ENCODE measurements around the gene SBF2.
"Not testable (repeated sequence)": the region's sequence is repeated elsewhere in the genome, so short reads cannot be mapped to it uniquely, and the experiment has no call there.

Gene SBF2

GRCh38 chr11:10298342-10298741 is 4.3 kb upstream of the SBF2 start:
- DNase-seq, result no peak

GRCh38 chr11:10295064-10295901 is 1.3 kb upstream of the SBF2 start:
- no peak for DNase-seq

- DNase-seq, result no peak
These were observed 403 bp upstream of the SBF2 start for GRCh38 chr11:10294290-10294953.

- DNase-seq, result no peak
These were observed 2.0 kb downstream of the SBF2 start for GRCh38 chr11:10291801-10292638.

- no peak for DNase-seq
These were observed 4.1 kb downstream of the SBF2 start for GRCh38 chr11:10289765-10290380.

- no peak for DNase-seq
These were observed 4.9 kb downstream of the SBF2 start for GRCh38 chr11:10288881-10289764.

GRCh38 chr11:10287766-10288715 is 6.0 kb downstream of the SBF2 start:
- DNase-seq, result no peak

- DNase-seq, result no peak
These were observed 6.9 kb downstream of the SBF2 start for GRCh38 chr11:10287140-10287539.

- no peak for DNase-seq
These were observed 8.7 kb downstream of the SBF2 start for GRCh38 chr11:10285148-10285802.

- DNase-seq, result no peak
These were observed 10.0 kb downstream of the SBF2 start for GRCh38 chr11:10283991-10284390.

- no peak for DNase-seq
These were observed 11.9 kb downstream of the SBF2 start for GRCh38 chr11:10282117-10282516.

GRCh38 chr11:10275714-10276113 is 18.3 kb downstream of the SBF2 start:
- no peak for DNase-seq

- DNase-seq, result no peak
These were observed 19.3 kb downstream of the SBF2 start for GRCh38 chr11:10274726-10275125.

GRCh38 chr11:10273738-10274137 is 20.3 kb downstream of the SBF2 start:
- DNase-seq, result no peak

GRCh38 chr11:10272132-10272531 is 21.9 kb downstream of the SBF2 start:
- DNase-seq, result no peak

- no peak for DNase-seq
These were observed 25.1 kb downstream of the SBF2 start for GRCh38 chr11:10268746-10269488.

- no peak for DNase-seq
These were observed 26.2 kb downstream of the SBF2 start for GRCh38 chr11:10267821-10268220.

GRCh38 chr11:10265936-10266335 is 28.1 kb downstream of the SBF2 start:
- no peak for DNase-seq

GRCh38 chr11:10264716-10265115 is 29.3 kb downstream of the SBF2 start:
- not testable (repeated sequence) for DNase-seq
